Progenitor cell of endocrine pancreas (in vitro differentiated cells): ENCODE data around the gene HDHD3. TPM values are rescaled to one million over a fixed set of nuclear protein-coding genes. Genes with fewer than 3 reads are reported as not detected.

ENCODE experiments used
- DNase-seq: peaks from one replicate; pipeline ENCODE4 v3.0.0; 2021; ENCODE audit warnings: low spot score; ENCODE audit not compliant: unreplicated experiment
- H3K27ac Mint-ChIP-seq: 2 replicates; pipeline ENCODE4 v1.8.0; 2021; ENCODE audit warnings: mild to moderate bottlenecking, moderate library complexity, mixed read lengths
- H3K27me3 Mint-ChIP-seq: 2 replicates; pipeline ENCODE4 v1.8.0; 2021; ENCODE audit warnings: mixed read lengths
- H3K36me3 Mint-ChIP-seq: 2 replicates; pipeline ENCODE4 v1.8.0; 2022; ENCODE audit warnings: mixed read lengths; ENCODE audit not compliant: insufficient read depth
- H3K4me1 Mint-ChIP-seq: 2 replicates; pipeline ENCODE4 v1.8.0; 2021; ENCODE audit warnings: low read depth, mixed read lengths
- H3K4me3 Mint-ChIP-seq: 2 replicates; pipeline ENCODE4 v1.8.0; 2021; ENCODE audit warnings: low read depth, mild to moderate bottlenecking, moderate library complexity, mixed read lengths
- H3K9me3 Mint-ChIP-seq: 2 replicates; pipeline ENCODE4 v1.8.0; 2021; ENCODE audit warnings: low read depth, mixed read lengths
- total RNA-seq: library from RNA; stranded (reverse); gene quantifications from 2 replicates; pipeline ENCODE4 v1.2.1, GENCODE V29; 2021
- TF ChIP-seq, protein P1 (sequence below): fragments of 200-600 bp; sonication (generic); IDR thresholded peaks from one replicate; pipeline ENCODE4 v1.5.0; 2021; ENCODE audit warnings: antibody characterized with exemption, mild to moderate bottlenecking; ENCODE audit not compliant: unreplicated experiment

The HDHD3 gene
- total RNA-seq, 1 donor from 2014 or later = 83.9 TPM

GRCh38 chr9:113375057-113376023 is 1.4 kb downstream of the HDHD3 start:
- TF ChIP-seq, protein P1, sequence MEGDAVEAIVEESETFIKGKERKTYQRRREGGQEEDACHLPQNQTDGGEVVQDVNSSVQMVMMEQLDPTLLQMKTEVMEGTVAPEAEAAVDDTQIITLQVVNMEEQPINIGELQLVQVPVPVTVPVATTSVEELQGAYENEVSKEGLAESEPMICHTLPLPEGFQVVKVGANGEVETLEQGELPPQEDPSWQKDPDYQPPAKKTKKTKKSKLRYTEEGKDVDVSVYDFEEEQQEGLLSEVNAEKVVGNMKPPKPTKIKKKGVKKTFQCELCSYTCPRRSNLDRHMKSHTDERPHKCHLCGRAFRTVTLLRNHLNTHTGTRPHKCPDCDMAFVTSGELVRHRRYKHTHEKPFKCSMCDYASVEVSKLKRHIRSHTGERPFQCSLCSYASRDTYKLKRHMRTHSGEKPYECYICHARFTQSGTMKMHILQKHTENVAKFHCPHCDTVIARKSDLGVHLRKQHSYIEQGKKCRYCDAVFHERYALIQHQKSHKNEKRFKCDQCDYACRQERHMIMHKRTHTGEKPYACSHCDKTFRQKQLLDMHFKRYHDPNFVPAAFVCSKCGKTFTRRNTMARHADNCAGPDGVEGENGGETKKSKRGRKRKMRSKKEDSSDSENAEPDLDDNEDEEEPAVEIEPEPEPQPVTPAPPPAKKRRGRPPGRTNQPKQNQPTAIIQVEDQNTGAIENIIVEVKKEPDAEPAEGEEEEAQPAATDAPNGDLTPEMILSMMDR = no peak
- Mint-ChIP-seq H3K9me3 (no peaks in the 10 kb centered on the region), H3K27me3 (no peaks in the 10 kb centered on the region), H3K27ac (peak overlapping the region; percentile 92), H3K4me3 (peak overlapping the region; percentile 85), H3K36me3 (peaks cover 12% of the 10 kb centered on the region), H3K4me1 (peaks cover 39% of the 10 kb centered on the region)
- no peak for DNase-seq

DNA sequence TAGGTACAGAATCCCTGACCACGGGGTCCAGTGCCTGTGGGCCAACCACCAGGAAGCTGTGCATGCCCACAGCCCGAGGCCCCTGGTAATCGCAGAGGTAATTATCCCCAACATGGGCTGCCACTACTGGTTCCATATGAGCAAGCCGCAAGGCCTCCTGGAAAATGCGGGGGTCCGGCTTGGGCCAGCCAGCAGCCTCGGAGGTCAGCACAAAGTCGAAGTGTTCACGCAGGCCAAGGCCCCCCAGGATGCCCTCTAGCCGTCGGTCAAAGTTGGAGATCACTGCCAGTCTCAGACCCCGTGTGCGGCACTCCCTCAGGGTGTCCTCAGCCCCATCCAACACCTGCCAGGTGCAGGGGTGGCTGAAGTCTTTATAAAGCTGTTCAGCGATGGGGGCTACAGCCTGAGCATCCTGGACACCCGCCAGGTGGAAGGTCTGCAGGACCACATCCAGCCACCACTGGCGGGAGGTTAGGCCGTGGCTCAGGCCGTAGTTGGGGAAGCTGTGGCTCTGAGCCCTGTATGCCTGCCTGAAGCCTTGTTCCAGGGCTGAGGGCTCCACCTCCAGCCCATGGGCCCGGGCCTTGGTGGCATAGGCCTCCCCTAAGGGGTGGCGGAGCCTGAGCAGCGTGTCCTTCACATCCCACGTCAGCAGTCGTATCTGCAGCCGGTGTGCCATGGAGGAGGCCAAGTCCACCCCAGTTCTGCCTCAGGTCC is 3.0 kb downstream of the HDHD3 start:
- Mint-ChIP-seq H3K36me3 (peaks cover 13% of the 10 kb centered on the region), H3K4me3 (no peak overlapping the region), H3K27ac (no peak overlapping the region), H3K4me1 (peaks cover 25% of the 10 kb centered on the region), H3K27me3 (no peaks in the 10 kb centered on the region), H3K9me3 (no peaks in the 10 kb centered on the region)
- no peak for DNase-seq
- TF ChIP-seq, protein P1 = no peak

DNA sequence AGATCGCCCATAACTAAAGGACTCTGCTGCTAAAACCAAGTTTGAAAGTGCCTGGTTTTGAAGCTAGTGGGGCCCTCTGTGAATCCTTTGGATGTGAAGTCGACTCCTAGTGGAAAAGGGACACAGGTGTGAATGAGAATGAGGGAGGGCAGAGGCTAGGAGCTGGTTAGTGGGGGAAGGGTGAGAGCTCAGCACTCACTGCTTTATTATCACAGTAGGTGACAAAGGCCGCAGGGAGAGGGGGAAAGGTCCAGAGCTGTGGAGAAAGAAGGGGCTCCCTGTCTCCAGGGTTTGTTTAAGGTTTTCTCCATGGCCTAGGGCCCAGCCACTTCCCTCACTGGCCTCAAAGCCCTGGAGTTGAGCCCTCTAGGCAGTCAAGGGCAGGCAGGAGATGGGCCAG is 3.5 kb downstream of the HDHD3 start:
- H3K4me1 Mint-ChIP-seq = peaks cover 21% of the 10 kb centered on the region
- no peaks in the 10 kb centered on the region for H3K27me3 Mint-ChIP-seq
- peak overlapping the region; percentile 87 for H3K27ac Mint-ChIP-seq
- H3K4me3 Mint-ChIP-seq = peak overlapping the region; percentile 53
- DNase-seq = no peak
- no peaks in the 10 kb centered on the region for H3K9me3 Mint-ChIP-seq
- TF ChIP-seq, protein P1 = no peak
- peaks cover 15% of the 10 kb centered on the region for H3K36me3 Mint-ChIP-seq

- Mint-ChIP-seq H3K36me3 (peaks cover 15% of the 10 kb centered on the region), H3K4me3 (no peak overlapping the region), H3K27me3 (no peaks in the 10 kb centered on the region), H3K4me1 (peaks cover 20% of the 10 kb centered on the region), H3K27ac (peak overlapping the region; percentile 84), H3K9me3 (no peaks in the 10 kb centered on the region)
- no peak for DNase-seq
- TF ChIP-seq, protein P1 = no peak
Observed at GRCh38 chr9:113372059-113372458, 4.7 kb downstream of the HDHD3 start.

- TF ChIP-seq, protein P1 = no peak
- DNase-seq = no peak
- Mint-ChIP-seq H3K9me3 (no peaks in the 10 kb centered on the region), H3K4me1 (peaks cover 18% of the 10 kb centered on the region), H3K27ac (peak overlapping the region; percentile 84), H3K36me3 (peaks cover 15% of the 10 kb centered on the region), H3K4me3 (no peak overlapping the region), H3K27me3 (no peaks in the 10 kb centered on the region)
Observed at GRCh38 chr9:113370806-113371325, 5.9 kb downstream of the HDHD3 start.
